ENCODE results near the gene CATSPERZ. TPM values are rescaled to one million over a fixed set of nuclear protein-coding genes. Genes with fewer than 3 reads are reported as not detected.

CATSPERZ gene
- total RNA-seq, 1 donor, result not detected

DNA sequence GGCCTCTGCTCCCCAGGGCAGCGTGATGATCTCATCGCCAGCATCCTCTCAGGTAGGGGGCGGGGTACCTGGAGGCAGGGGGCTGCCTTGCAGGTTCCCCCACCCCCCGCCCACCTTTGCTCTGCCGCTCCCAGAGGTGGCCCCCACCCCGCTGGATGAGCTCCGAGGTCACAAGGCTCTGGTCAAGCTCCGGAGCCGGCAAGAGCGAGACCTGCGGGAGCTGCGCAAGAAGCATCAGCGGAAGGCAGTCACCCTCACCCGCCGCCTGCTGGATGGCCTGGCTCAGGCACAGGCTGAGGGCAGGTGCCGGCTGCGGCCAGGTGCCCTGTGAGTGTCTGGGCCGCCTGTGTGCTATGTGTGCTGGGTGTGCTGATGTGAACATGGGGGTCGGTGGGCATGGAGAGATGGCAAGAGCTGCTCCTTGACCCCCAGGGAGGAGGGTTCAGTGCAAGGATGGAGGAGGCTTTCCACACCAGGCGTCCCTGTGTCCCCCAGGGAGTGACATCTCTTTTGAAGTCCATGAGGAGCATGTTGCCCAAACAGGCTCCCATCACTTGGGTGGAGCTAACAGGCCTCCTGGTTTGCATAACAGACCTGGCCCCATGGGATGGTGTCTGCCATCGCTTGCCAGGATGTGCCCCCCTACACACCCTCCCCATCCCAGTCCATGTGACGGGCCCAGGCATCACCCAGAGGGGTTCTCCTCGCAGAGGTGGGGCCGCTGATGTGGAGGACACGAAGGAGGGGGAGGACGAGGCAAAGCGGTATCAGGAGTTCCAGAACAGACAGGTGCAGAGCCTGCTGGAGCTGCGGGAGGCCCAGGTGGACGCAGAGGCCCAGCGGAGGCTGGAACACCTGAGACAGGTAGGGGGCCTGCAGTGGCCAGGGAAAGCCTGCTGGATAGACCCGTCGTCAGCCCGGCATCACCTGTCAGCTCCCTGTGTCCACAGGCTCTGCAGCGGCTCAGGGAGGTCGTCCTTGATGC, 34.7 kb upstream of the CATSPERZ start:
- DNase-seq (ENCODE audit: insufficient read length, low spot score, missing footprints), result peak; percentile 55
- TF ChIP-seq, protein P1, sequence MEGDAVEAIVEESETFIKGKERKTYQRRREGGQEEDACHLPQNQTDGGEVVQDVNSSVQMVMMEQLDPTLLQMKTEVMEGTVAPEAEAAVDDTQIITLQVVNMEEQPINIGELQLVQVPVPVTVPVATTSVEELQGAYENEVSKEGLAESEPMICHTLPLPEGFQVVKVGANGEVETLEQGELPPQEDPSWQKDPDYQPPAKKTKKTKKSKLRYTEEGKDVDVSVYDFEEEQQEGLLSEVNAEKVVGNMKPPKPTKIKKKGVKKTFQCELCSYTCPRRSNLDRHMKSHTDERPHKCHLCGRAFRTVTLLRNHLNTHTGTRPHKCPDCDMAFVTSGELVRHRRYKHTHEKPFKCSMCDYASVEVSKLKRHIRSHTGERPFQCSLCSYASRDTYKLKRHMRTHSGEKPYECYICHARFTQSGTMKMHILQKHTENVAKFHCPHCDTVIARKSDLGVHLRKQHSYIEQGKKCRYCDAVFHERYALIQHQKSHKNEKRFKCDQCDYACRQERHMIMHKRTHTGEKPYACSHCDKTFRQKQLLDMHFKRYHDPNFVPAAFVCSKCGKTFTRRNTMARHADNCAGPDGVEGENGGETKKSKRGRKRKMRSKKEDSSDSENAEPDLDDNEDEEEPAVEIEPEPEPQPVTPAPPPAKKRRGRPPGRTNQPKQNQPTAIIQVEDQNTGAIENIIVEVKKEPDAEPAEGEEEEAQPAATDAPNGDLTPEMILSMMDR (IDR thresholded peaks at IDR 0.05; ENCODE audit: extremely low read depth, low read depth, low read length), result no peak
- H4K20me1 ChIP-seq (ENCODE audit: insufficient read depth, low read length), result no peaks in the 10 kb centered on the region
- H3K4me1 ChIP-seq (ENCODE audit: insufficient read depth, low read length), result peaks cover 31% of the 10 kb centered on the region
- peaks cover 41% of the 10 kb centered on the region for H3K36me3 ChIP-seq (ENCODE audit: insufficient read depth, low read length)
- no peak overlapping the region for H3K4me3 ChIP-seq (ENCODE audit: insufficient read depth, low read length)
- no peaks in the 10 kb centered on the region for H3K9me3 ChIP-seq (ENCODE audit: low read depth, low read length)
- no peak overlapping the region for H2AFZ ChIP-seq (ENCODE audit: low read length)
- no peaks in the 10 kb centered on the region for H3K27me3 ChIP-seq (ENCODE audit: insufficient read depth, low read length)
- no peak overlapping the region for H3K4me2 ChIP-seq (ENCODE audit: insufficient read depth, low read length)
- H3K27ac ChIP-seq (ENCODE audit: low read depth, low read length), result no peak overlapping the region
- H3K79me2 ChIP-seq (ENCODE audit: insufficient read depth, low read length), result no peaks in the 10 kb centered on the region

GRCh38 chr11:64266339-64266738, 33.8 kb upstream of the CATSPERZ start:
- no peaks in the 10 kb centered on the region for H3K79me2 ChIP-seq (ENCODE audit: insufficient read depth, low read length)
- TF ChIP-seq, protein P1 (IDR thresholded peaks at IDR 0.05; ENCODE audit: extremely low read depth, low read depth, low read length), result no peak

DNA sequence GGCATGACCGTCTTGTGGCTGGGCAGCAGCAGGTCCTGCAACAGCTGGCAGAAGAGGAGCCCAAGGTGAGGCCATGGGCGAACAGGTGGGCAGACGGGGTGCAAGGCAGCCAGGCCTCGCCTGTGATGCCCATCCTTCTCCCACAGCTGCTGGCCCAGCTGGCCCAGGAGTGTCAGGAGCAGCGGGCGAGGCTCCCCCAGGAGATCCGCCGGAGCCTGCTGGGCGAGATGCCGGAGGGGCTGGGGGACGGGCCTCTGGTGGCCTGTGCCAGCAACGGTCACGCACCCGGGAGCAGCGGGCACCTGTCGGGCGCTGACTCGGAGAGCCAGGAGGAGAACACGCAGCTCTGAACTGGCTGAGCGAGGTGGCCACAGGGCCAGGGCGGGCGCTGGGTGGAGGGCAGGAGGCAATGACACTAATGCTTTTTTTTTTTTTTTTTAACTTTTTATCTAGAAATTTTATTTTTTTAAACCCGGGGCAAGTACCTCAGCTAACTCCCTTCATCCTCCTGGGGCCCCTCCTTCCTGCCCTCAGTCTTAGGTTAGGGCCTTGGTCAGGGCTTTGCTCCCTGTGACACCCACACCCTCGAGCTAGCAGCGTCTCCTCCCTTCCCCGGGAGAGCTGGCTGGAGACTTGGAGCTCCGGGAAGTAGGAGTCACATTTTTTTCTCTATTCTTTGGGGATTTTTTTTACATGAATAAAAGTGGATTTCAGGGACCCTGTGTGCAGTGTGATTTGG, 32.8 kb upstream of the CATSPERZ start:
- Histone ChIP-seq H3K4me3 (ENCODE audit: insufficient read depth, low read length) (no peak overlapping the region), H3K9me3 (ENCODE audit: low read depth, low read length) (no peaks in the 10 kb centered on the region), H3K27me3 (ENCODE audit: insufficient read depth, low read length) (no peaks in the 10 kb centered on the region), H4K20me1 (ENCODE audit: insufficient read depth, low read length) (no peaks in the 10 kb centered on the region), H3K79me2 (ENCODE audit: insufficient read depth, low read length) (no peaks in the 10 kb centered on the region), H3K36me3 (ENCODE audit: insufficient read depth, low read length) (peaks cover 36% of the 10 kb centered on the region), H3K4me2 (ENCODE audit: insufficient read depth, low read length) (no peak overlapping the region), H3K27ac (ENCODE audit: low read depth, low read length) (no peak overlapping the region), H3K4me1 (ENCODE audit: insufficient read depth, low read length) (peaks cover 33% of the 10 kb centered on the region), H2AFZ (ENCODE audit: low read length) (no peak overlapping the region)
- DNase-seq (ENCODE audit: insufficient read length, low spot score, missing footprints), result peak; percentile 90
- TF ChIP-seq, protein P1 (IDR thresholded peaks at IDR 0.05; ENCODE audit: extremely low read depth, low read depth, low read length), result no peak

More at GRCh38 chr11:64266339-64266738, 33.8 kb upstream of the CATSPERZ start:
- Histone ChIP-seq H3K27me3 (ENCODE audit: insufficient read depth, low read length) (no peaks in the 10 kb centered on the region), H2AFZ (ENCODE audit: low read length) (no peak overlapping the region), H3K36me3 (ENCODE audit: insufficient read depth, low read length) (peaks cover 41% of the 10 kb centered on the region), H3K4me1 (ENCODE audit: insufficient read depth, low read length) (peaks cover 33% of the 10 kb centered on the region), H3K4me3 (ENCODE audit: insufficient read depth, low read length) (no peak overlapping the region), H3K9me3 (ENCODE audit: low read depth, low read length) (no peaks in the 10 kb centered on the region), H3K4me2 (ENCODE audit: insufficient read depth, low read length) (no peak overlapping the region), H3K27ac (ENCODE audit: low read depth, low read length) (no peak overlapping the region), H4K20me1 (ENCODE audit: insufficient read depth, low read length) (no peaks in the 10 kb centered on the region)
- peak; percentile 85 for DNase-seq (ENCODE audit: insufficient read length, low spot score, missing footprints)

Data from osteoblast (primary cell).